OCI-LY7 (cell line): Measurements from ENCODE around the gene JCHAIN.

ENCODE experiments used
- CTCF ChIP-seq: fragments of 200-600 bp; sonication (generic); conservative IDR thresholded peaks from 2 replicates; pipeline ENCODE4 v1.5.1; 2014; ENCODE audit warnings: mild to moderate bottlenecking, antibody characterized with exemption, low read length, moderate library complexity, mixed read lengths
- EZH2phosphoT487 ChIP-seq: fragments of 200-600 bp; sonication (generic); IDR thresholded peaks from 2 replicates; pipeline ENCODE4 v1.6.1; 2018; ENCODE audit warnings: low read depth, borderline replicate concordance, mild to moderate bottlenecking, mixed run types, antibody characterized with exemption, low read length, moderate library complexity, mixed read lengths

- TF ChIP-seq CTCF (no peak), EZH2phosphoT487 (no peak)
Observed at GRCh38 chr4:70681704-70682103, 15.4 kb upstream of the JCHAIN start.
